ENCODE results near the gene NTRK3. TPM values are rescaled to one million over a fixed set of nuclear protein-coding genes. Genes with fewer than 3 reads are reported as not detected.

Gene NTRK3
- total RNA-seq, 2 experiments from 2014 or later = not detected

DNA sequence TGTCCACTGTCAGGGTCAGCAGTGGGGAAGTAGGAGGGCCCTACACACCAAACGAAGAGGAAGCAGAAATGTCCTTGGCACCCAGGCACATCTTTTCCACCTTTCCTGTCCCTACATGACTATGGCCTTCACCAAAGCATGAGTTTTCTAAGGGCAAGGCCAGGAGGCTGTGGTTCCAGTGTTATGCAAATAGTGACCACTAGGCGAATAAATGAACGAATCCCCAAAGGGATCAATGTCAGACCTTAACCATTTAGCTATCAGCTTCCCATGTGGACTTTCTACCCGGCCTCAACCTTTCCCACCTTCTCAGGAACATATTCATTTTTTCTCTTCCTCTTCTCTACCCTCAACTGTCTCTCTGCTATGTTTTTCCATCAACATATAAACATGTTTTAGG, 63.1 kb downstream of the NTRK3 start:
- Mint-ChIP-seq H3K36me3 (ENCODE audit: low read depth) (no peaks in the 10 kb centered on the region), H3K27me3 (ENCODE audit: low read depth) (no peaks in the 10 kb centered on the region), H3K9me3 (ENCODE audit: insufficient read depth) (no peaks in the 10 kb centered on the region), H3K4me3 (no peak overlapping the region), H3K4me1 (ENCODE audit: low read depth) (no peaks in the 10 kb centered on the region), H3K27ac (no peak overlapping the region)
- POLR2A ChIA-PET = no interaction called here
- DNase-seq (no peak), ATAC-seq (no peak)
- CTCF ChIA-PET = no interaction called here

GRCh38 chr15:88191812-88192165, 64.8 kb downstream of the NTRK3 start:
- ChIA-PET POLR2A (no interaction called here), CTCF (no interaction called here)
- Mint-ChIP-seq H3K4me3 (no peak overlapping the region), H3K36me3 (ENCODE audit: low read depth) (no peaks in the 10 kb centered on the region), H3K4me1 (ENCODE audit: low read depth) (no peaks in the 10 kb centered on the region), H3K9me3 (ENCODE audit: insufficient read depth) (no peaks in the 10 kb centered on the region), H3K27me3 (ENCODE audit: low read depth) (no peaks in the 10 kb centered on the region), H3K27ac (no peak overlapping the region)
- ATAC-seq = no peak
- no peak for DNase-seq

DNA sequence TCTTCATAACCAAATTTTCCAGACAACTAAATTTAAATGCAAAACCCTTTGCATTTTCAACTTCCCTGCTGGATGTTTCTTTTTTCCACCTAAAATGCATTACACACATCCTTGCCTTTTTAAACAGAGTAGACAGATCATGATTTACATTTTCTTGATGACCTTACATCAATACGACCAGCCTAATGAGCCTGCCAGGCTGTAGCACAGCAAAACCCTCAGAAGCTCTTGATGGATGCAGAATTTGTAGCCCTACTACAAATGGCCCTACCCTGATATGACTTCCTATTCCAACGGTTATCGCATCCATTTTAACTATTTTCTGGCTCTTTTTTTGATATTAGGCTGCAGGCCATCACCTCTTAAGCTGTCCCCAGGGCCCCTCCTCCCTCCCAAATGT, 66.3 kb downstream of the NTRK3 start:
- ChIA-PET POLR2A (no interaction called here), CTCF (no interaction called here)
- no peaks in the 10 kb centered on the region for H3K36me3 Mint-ChIP-seq (ENCODE audit: low read depth)
- H3K27me3 Mint-ChIP-seq (ENCODE audit: low read depth) = no peaks in the 10 kb centered on the region
- no peak overlapping the region for H3K27ac Mint-ChIP-seq
- no peaks in the 10 kb centered on the region for H3K4me1 Mint-ChIP-seq (ENCODE audit: low read depth)
- ATAC-seq (no peak), DNase-seq (no peak)
- H3K9me3 Mint-ChIP-seq (ENCODE audit: insufficient read depth) = no peaks in the 10 kb centered on the region
- H3K4me3 Mint-ChIP-seq = no peak overlapping the region

- H3K27me3 Mint-ChIP-seq (ENCODE audit: low read depth) = no peaks in the 10 kb centered on the region
- no peaks in the 10 kb centered on the region for H3K4me1 Mint-ChIP-seq (ENCODE audit: low read depth)
- ChIA-PET CTCF (no interaction called here), POLR2A (no interaction called here)
- H3K9me3 Mint-ChIP-seq (ENCODE audit: insufficient read depth) = no peaks in the 10 kb centered on the region
- ATAC-seq (no peak), DNase-seq (no peak)
- H3K36me3 Mint-ChIP-seq (ENCODE audit: low read depth) = no peaks in the 10 kb centered on the region
- H3K27ac Mint-ChIP-seq = no peak overlapping the region
- no peak overlapping the region for H3K4me3 Mint-ChIP-seq
Observed at GRCh38 chr15:88188300-88188699, 68.2 kb downstream of the NTRK3 start.

- ATAC-seq (no peak), DNase-seq (no peak)
- Mint-ChIP-seq H3K4me1 (ENCODE audit: low read depth) (no peaks in the 10 kb centered on the region), H3K9me3 (ENCODE audit: insufficient read depth) (no peaks in the 10 kb centered on the region), H3K4me3 (no peak overlapping the region), H3K27ac (no peak overlapping the region), H3K27me3 (ENCODE audit: low read depth) (no peaks in the 10 kb centered on the region), H3K36me3 (ENCODE audit: low read depth) (no peaks in the 10 kb centered on the region)
- ChIA-PET POLR2A (no interaction called here), CTCF (no interaction called here)
Observed at GRCh38 chr15:88187195-88187594, 69.3 kb downstream of the NTRK3 start.

DNA sequence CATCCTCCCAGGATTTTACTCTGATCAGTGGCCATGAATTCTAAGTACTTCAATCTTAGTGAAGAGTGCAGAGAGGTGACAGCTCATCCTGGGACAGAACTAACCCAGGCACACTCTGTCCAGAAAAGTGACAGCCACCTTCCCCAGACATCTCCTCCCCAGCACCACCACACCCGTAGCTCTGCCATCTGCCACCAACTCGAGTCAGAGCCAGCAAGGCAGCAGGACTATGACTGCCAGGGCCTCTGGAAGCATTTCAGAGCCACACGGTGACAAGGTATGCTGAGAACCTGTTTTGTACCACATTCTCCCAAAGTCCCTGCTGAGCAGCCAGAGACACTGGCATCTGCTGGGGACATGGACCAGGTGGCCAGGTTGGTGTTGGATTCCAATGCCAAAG, 71.0 kb downstream of the NTRK3 start:
- Mint-ChIP-seq H3K27ac (no peak overlapping the region), H3K4me1 (ENCODE audit: low read depth) (no peaks in the 10 kb centered on the region), H3K4me3 (no peak overlapping the region), H3K9me3 (ENCODE audit: insufficient read depth) (no peaks in the 10 kb centered on the region), H3K27me3 (ENCODE audit: low read depth) (no peaks in the 10 kb centered on the region), H3K36me3 (ENCODE audit: low read depth) (no peaks in the 10 kb centered on the region)
- CTCF ChIA-PET = no interaction called here
- no peak for DNase-seq
- POLR2A ChIA-PET = no interaction called here
- ATAC-seq = no peak

DNA sequence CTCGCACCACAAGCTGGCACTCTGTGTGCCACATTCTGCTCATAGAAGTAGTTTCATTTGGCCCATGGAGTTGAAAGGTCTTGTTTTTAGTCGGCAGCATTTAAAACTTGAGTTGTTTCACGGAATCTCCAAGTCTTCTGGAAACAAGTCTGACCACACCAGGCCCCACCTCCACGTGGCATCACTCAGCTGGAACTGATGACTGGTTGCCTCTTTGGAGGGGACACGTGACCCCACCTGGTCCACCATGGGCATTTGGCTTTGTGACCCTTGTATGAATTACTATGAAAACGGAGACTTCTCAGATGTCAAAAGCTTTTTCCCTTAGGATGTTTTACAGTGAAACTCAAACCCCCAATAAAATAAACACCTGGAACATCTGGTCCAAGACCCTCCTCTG, 74.9 kb downstream of the NTRK3 start:
- CTCF ChIA-PET = no interaction called here
- DNase-seq (no peak), ATAC-seq (no peak)
- Mint-ChIP-seq H3K27me3 (ENCODE audit: low read depth) (no peaks in the 10 kb centered on the region), H3K36me3 (ENCODE audit: low read depth) (no peaks in the 10 kb centered on the region), H3K9me3 (ENCODE audit: insufficient read depth) (no peaks in the 10 kb centered on the region), H3K27ac (no peak overlapping the region), H3K4me1 (ENCODE audit: low read depth) (no peaks in the 10 kb centered on the region), H3K4me3 (no peak overlapping the region)
- POLR2A ChIA-PET = no interaction called here

DNA sequence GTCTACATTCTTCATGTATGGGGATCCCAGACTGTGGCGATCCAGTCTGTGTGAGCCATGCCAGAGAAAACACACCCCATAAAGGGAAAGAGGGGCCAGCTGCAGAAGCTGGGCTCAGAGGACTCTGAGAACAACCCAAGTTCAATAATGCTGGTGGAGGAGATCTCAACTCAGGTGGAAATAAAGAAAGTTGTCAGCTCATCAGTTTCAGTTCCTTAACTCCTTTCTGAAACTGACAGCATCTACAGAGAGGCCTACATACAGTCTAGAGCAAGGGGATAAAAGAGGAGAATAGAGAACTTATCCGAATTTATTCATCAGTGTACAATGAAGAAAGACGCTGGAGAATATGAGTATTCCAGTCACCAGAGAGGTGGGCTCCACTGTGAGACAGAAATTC, 77.0 kb downstream of the NTRK3 start:
- H3K27ac Mint-ChIP-seq = no peak overlapping the region
- CTCF ChIA-PET = no interaction called here
- ATAC-seq = no peak
- H3K9me3 Mint-ChIP-seq (ENCODE audit: insufficient read depth) = no peaks in the 10 kb centered on the region
- no peak overlapping the region for H3K4me3 Mint-ChIP-seq
- no peaks in the 10 kb centered on the region for H3K36me3 Mint-ChIP-seq (ENCODE audit: low read depth)
- POLR2A ChIA-PET = no interaction called here
- H3K27me3 Mint-ChIP-seq (ENCODE audit: low read depth) = no peaks in the 10 kb centered on the region
- DNase-seq = no peak
- H3K4me1 Mint-ChIP-seq (ENCODE audit: low read depth) = no peaks in the 10 kb centered on the region

DNA sequence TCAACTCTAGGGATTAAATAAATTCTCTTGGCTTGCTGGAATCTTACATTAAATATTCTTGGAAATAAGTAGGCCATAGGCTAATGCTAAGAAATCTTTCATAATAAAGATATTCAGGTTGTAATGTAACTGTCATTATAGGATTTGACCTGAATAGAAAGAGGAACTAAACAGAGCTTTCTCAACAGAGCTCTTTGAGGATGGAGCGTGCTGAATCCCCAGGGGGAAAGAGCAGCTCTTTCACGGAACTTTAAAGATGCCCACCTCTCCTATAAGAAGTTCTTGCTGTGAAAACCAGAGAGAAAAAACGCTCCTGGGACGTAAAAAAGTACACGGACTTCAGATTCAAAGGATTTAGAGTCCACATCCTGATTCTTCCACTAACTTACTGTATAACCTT, 77.9 kb downstream of the NTRK3 start:
- CTCF ChIA-PET = no interaction called here
- no peak overlapping the region for H3K27ac Mint-ChIP-seq
- ATAC-seq = no peak
- no peak for DNase-seq
- POLR2A ChIA-PET = no interaction called here
- no peaks in the 10 kb centered on the region for H3K27me3 Mint-ChIP-seq (ENCODE audit: low read depth)
- no peak overlapping the region for H3K4me3 Mint-ChIP-seq
- no peaks in the 10 kb centered on the region for H3K9me3 Mint-ChIP-seq (ENCODE audit: insufficient read depth)
- no peaks in the 10 kb centered on the region for H3K36me3 Mint-ChIP-seq (ENCODE audit: low read depth)
- no peaks in the 10 kb centered on the region for H3K4me1 Mint-ChIP-seq (ENCODE audit: low read depth)

DNA sequence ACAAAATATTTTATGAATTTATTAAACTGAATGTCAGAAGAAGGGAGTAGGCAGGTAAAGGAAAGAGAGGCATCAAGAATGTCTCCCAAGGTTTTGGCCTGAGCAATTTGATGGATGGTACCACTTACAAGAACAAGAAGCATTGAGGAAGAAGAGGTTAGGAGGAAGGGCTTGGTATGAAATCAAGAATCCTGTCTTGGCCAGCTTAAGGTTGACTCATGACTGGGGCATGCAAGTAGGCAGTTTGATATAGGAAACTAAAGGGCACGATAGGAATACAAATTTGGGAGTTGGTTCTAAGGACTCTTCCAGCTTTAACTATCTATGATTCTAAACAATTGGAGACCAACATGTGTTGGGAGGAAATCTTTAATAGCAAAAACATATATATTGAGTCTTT, 79.1 kb downstream of the NTRK3 start:
- Mint-ChIP-seq H3K4me3 (no peak overlapping the region), H3K27me3 (ENCODE audit: low read depth) (no peaks in the 10 kb centered on the region), H3K27ac (no peak overlapping the region), H3K9me3 (ENCODE audit: insufficient read depth) (no peaks in the 10 kb centered on the region), H3K4me1 (ENCODE audit: low read depth) (no peaks in the 10 kb centered on the region), H3K36me3 (ENCODE audit: low read depth) (no peaks in the 10 kb centered on the region)
- no peak for ATAC-seq
- POLR2A ChIA-PET = no interaction called here
- CTCF ChIA-PET = no interaction called here
- DNase-seq = no peak

- CTCF ChIA-PET = no interaction called here
- H3K4me1 Mint-ChIP-seq (ENCODE audit: low read depth) = no peaks in the 10 kb centered on the region
Observed at GRCh38 chr15:88174571-88174970, 82.0 kb downstream of the NTRK3 start.

DNA sequence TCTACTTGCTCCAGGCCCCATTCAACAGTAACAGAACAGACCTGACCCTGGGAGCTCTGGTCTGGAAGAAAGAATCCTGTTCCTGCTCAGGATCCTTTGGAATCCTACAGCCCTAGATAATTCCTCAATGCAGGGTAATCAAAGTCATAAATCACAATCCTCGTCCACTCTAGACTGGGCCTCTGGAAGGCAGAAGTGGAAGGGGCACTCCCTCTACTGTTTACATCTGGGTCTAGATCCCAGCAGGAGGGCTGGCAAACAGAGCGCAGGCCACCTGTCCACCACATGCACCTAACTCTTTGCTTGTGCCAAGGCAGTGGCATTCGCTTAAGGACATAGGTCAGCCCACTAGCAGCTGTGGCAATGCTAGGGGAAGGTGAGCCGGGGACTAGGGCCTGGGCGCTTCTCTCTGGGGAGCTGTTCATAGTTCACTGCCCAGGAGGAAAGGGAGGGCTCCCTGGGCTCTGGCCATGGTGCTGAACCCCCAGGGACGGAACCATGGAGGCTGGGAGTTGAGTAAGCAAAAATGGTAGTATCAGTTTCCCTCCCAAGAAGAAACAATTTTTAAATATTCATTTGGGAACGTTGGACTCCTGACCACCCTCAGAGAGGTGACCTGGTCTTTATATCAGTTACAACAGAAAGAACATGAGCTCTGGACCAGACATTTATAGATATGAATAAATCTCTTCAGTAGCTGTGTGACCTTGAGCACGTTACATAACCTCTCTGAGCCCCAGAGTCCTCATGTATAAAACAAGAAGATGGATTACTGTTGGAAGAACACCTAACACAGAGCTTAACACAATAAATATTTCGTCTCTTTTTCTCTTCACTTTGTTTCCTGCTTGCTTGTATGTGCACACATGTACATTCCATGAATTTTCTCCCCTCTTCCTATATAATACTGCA, 90.2 kb downstream of the NTRK3 start:
- Mint-ChIP-seq H3K4me1 (ENCODE audit: low read depth) (no peaks in the 10 kb centered on the region), H3K27me3 (ENCODE audit: low read depth) (no peaks in the 10 kb centered on the region), H3K36me3 (ENCODE audit: low read depth) (no peaks in the 10 kb centered on the region), H3K4me3 (no peak overlapping the region), H3K27ac (no peak overlapping the region), H3K9me3 (ENCODE audit: insufficient read depth) (no peaks in the 10 kb centered on the region)
- CTCF ChIA-PET = no interaction called here
- POLR2A ChIA-PET = no interaction called here
- peak; percentile 24 for DNase-seq
- ATAC-seq = no peak

More at GRCh38 chr15:88174571-88174970, 82.0 kb downstream of the NTRK3 start:
- DNase-seq (no peak), ATAC-seq (no peak)
- no peaks in the 10 kb centered on the region for H3K36me3 Mint-ChIP-seq (ENCODE audit: low read depth)
- H3K27me3 Mint-ChIP-seq (ENCODE audit: low read depth) = no peaks in the 10 kb centered on the region
- H3K4me3 Mint-ChIP-seq = no peak overlapping the region
- no peak overlapping the region for H3K27ac Mint-ChIP-seq
- no peaks in the 10 kb centered on the region for H3K9me3 Mint-ChIP-seq (ENCODE audit: insufficient read depth)
- POLR2A ChIA-PET = no interaction called here

DNA sequence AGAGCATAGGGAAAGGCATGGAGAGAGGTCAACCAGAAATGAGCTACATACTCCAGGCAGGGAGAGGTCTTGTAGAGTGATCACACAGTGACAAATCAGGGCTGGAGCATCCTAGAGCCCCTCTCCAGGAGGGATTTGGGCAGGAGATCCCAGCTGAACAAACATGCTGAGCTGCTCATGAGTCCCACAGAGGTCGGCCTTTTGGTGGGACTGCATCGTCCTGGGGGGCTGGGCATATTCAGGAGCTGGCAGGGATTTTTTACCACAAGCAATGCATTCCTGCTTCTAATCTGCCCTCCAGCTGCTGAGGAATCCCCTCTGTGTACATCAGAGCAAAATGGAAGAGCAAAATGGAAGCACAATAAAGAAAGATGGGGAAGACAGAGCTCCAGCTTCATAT, 94.9 kb downstream of the NTRK3 start:
- ATAC-seq = no peak
- Mint-ChIP-seq H3K4me1 (ENCODE audit: low read depth) (no peaks in the 10 kb centered on the region), H3K4me3 (no peak overlapping the region), H3K36me3 (ENCODE audit: low read depth) (no peaks in the 10 kb centered on the region), H3K9me3 (ENCODE audit: insufficient read depth) (no peaks in the 10 kb centered on the region), H3K27ac (no peak overlapping the region), H3K27me3 (ENCODE audit: low read depth) (no peaks in the 10 kb centered on the region)
- no peak for DNase-seq
- CTCF ChIA-PET = no interaction called here
- POLR2A ChIA-PET = no interaction called here
